Fibroblast of villous mesenchyme (primary cell): ENCODE data around the gene WNK2. TPM values are rescaled to one million over a fixed set of nuclear protein-coding genes. Genes with fewer than 3 reads are reported as not detected.

Experiments
- DNase-seq: peaks from one replicate; pipeline ENCODE4 v3.0.0-alpha.2; 2010; ENCODE audit warnings: low read depth
- H3K4me3 ChIP-seq: 2 replicates; pipeline ENCODE4 v1.5.1; 2011; ENCODE audit warnings: low read depth, mild to moderate bottlenecking, low read length
- total RNA-seq: library from RNA; depleted of rRNA; stranded (reverse); fragments of >200 nt; gene quantifications from 2 replicates; pipeline ENCODE4 v1.2.3, GENCODE V29; 2012
- TF ChIP-seq, protein P1 (sequence below): IDR thresholded peaks from 2 replicates; pipeline ENCODE4 v1.5.1; 2012; ENCODE audit warnings: low read depth, mild to moderate bottlenecking, low read length; ENCODE audit not compliant: insufficient read depth

The WNK2 gene
- total RNA-seq, 1 donor = not detected

DNA sequence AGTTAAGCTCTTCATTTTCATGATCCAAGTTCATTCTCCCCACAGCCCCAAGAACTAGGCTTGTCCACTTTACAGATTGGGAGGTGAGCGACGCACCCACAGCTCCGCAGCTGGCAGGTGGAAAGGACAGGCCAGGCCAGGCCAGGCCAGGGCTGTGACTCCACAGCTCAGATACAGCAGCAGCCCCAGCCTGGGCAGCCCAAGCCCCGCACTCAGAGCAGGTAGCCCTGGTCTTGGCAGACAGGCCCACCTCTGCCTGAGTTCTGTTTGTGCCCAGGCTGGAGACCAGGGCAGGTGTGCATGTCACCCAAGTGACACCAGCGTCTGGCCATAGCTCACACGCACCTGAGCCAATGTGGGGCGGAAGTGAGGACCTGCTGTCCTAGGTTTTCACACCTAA, 124.7 kb downstream of the WNK2 start:
- TF ChIP-seq, protein P1, sequence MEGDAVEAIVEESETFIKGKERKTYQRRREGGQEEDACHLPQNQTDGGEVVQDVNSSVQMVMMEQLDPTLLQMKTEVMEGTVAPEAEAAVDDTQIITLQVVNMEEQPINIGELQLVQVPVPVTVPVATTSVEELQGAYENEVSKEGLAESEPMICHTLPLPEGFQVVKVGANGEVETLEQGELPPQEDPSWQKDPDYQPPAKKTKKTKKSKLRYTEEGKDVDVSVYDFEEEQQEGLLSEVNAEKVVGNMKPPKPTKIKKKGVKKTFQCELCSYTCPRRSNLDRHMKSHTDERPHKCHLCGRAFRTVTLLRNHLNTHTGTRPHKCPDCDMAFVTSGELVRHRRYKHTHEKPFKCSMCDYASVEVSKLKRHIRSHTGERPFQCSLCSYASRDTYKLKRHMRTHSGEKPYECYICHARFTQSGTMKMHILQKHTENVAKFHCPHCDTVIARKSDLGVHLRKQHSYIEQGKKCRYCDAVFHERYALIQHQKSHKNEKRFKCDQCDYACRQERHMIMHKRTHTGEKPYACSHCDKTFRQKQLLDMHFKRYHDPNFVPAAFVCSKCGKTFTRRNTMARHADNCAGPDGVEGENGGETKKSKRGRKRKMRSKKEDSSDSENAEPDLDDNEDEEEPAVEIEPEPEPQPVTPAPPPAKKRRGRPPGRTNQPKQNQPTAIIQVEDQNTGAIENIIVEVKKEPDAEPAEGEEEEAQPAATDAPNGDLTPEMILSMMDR = no peak
- no peak overlapping the region for H3K4me3 ChIP-seq
- no peak for DNase-seq

DNA sequence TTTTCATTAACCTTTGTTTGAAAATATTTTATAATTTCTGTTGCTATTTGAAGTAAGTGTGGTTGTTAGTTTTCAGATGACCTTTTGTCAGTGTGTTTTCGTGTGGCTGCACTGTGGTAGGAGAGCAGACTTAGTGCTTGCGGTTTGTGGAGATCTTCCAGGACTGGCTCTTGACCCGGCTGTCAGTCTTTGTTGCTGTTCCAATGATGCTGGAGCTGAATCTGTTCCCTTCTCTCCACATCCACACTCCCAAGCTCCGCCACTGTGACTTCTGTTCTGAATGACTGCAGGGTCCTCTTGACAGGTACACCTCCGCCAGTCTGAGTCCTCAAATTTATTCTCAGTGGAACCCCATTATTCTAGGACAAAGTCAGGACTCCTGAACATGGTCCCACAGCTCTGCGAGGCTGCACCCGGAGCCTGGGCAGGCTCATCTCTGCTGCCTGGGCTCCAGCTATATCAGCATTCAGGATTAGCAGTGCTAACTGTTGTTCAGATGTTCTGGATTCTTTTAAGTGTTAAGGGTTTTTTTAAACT, 126.0 kb downstream of the WNK2 start:
- DNase-seq = no peak
- TF ChIP-seq, protein P1 = no peak
- no peak overlapping the region for H3K4me3 ChIP-seq

DNA sequence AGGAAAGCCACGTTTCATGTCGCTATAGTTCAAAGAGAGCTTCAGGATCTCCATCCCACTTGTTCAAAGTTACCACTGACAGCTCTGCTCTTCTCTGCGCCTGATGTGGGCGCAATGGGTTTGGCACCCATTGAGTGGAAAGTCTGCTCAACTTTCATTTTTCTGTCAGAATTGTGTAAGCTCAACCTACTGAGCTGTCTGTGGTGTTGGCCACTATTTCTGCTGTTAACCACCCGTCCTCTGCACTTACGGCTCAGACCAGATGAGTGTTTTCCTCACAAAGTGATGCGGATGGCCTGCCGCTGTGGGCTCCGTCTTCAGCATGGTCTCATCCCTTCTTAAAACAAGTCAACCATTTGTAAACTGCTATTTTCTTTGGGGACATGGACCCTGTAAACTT, 131.2 kb downstream of the WNK2 start:
- TF ChIP-seq, protein P1 = no peak
- DNase-seq = no peak
- H3K4me3 ChIP-seq = no peak overlapping the region

DNA sequence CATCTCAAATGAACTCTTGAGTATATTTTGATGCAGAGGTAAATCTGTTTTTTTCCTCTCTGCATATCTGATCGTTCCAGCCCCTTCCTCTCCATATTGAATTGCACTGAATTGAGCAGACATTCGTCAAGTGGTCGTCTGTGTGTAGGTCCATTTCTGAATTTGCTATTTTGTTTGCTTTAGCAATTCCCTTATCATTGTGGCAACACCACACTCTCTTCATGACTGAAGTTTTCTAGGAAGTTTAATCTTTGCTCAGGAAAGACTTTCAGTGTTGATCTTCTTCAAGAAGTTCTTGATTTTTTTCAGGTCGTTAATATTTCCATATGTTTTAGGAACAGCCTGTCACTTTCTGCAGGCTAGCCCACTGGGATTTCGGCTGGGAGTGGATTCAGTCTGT, 132.0 kb downstream of the WNK2 start:
- no peak for DNase-seq
- TF ChIP-seq, protein P1 = no peak
- H3K4me3 ChIP-seq = no peak overlapping the region

DNA sequence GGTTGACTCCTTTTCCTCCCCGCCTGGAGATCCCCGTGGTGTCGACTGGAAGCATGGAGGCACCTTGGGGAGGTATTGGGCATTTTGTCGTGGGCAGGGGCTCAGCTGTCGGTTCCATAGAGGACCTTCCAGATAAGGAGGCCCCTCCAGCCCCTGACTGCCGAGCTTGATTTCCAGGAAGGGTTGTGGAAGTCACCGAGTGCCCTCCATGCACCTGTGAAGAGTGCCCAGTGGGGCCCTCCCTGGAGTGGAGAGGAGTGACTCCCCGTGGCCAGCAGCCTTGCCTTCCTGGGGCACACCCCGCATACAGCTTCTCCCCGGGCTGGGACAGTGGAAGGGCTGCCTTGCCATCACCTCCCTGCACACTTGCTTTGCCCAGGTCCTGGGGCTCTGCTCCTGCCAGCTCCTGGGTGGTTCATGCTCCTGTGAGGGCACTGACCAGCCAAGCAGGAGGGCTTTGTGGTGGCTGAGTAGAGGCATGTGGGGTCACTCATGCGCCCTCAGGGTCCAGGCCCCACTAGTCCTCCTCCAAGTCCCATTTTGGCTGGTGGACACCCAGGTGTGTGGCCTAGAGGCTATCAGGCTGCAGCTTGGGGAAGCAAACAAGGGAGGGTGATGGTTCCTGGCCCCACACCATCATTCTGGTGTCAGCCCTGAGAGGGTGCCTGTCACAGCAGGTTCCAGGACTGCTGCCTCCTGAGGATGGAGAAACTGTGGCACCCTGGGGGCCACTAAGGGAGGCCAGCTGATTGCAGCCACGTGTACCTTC, 133.0 kb downstream of the WNK2 start:
- TF ChIP-seq, protein P1 = no peak
- no peak overlapping the region for H3K4me3 ChIP-seq
- no peak for DNase-seq

DNA sequence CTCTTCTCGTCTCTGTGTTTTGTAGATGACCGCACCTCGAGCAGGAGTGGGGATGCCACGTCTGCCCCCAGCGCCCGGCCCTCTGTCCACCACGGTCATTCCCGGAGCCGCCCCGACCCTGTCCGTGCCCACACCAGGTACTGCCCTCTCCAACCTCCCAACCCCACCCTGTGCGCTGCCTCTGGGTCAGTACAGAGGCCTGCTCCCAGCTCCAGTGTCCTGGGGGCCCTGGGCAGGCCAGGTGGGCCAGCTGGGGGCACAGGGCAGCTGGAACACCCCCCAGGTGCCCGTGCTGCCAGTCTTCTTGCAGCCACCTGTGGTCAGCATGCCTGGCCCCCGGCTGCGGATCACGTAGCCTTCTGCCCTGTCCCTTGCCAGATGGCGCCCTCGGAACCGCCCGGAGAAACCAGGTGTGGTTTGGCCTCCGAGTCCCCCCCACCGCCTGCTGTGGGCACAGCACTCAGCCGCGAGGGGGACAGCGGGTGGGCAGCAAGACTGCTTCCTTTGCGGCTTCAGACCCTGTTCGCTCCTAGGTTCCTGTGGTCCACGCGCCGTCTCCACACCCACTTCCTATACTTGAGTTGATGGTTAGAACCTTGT, 133.7 kb downstream of the WNK2 start:
- no peak overlapping the region for H3K4me3 ChIP-seq
- TF ChIP-seq, protein P1 = no peak
- DNase-seq = no peak
